CD14-positive monocyte (primary cell): ENCODE results near the gene TMEM187. TPM values are rescaled to one million over a fixed set of nuclear protein-coding genes. Genes with fewer than 3 reads are reported as not detected.

Experiments used
- DNase-seq, 3 donors: peaks; one replicate each; pipeline ENCODE4 v3.0.0-alpha.2; 2011 to 2022
- H2AFZ ChIP-seq: 2 replicates; pipeline ENCODE4 v1.6.0; 2012; ENCODE audit warnings: mild to moderate bottlenecking, low read depth, low read length, inconsistent platforms; ENCODE audit not compliant: insufficient read depth, poor library complexity, severe bottlenecking
- H3K27ac ChIP-seq, 2 donors: 1 replicate in 1 of 2; 2 replicates in 1 of 2; pipeline ENCODE4 v1.5.1; 2012 to 2013; ENCODE audit warnings: low read length in 2 of 2, control low read depth in 1 of 2, inconsistent platforms in 1 of 2, low read depth in 1 of 2, mild to moderate bottlenecking in 1 of 2
- H3K27me3 ChIP-seq, 2 donors: one replicate each; pipeline versions ENCODE4 v1.6.0 to v1.6.1; 2011 to 2013; ENCODE audit warnings: low read length in 2 of 2; ENCODE audit not compliant: control insufficient read depth in 2 of 2, insufficient read depth in 2 of 2
- H3K36me3 ChIP-seq, 2 donors: replicated peaks in 1 of 2; 1 replicate in 1 of 2; 2 replicates in 1 of 2; pipeline versions ENCODE4 v1.5.1 to v1.6.1; 2012 to 2013; ENCODE audit warnings: low read length in 2 of 2, control low read depth in 1 of 2, inconsistent platforms in 1 of 2, mild to moderate bottlenecking in 1 of 2; ENCODE audit not compliant: insufficient read depth in 2 of 2, control insufficient read depth in 1 of 2
- H3K4me1 ChIP-seq, 2 donors: 1 replicate in 1 of 2; 2 replicates in 1 of 2; pipeline versions ENCODE4 v1.5.1 to v1.6.1; 2012 to 2013; ENCODE audit warnings: low read length in 2 of 2, control low read depth in 1 of 2, inconsistent platforms in 1 of 2, mild to moderate bottlenecking in 1 of 2, moderate library complexity in 1 of 2; ENCODE audit not compliant: insufficient read depth in 2 of 2, control insufficient read depth in 1 of 2
- H3K4me2 ChIP-seq: replicated peaks from 2 replicates; pipeline ENCODE3; 2012; ENCODE audit warnings: low read length, moderate library complexity, mild to moderate bottlenecking; ENCODE audit not compliant: poor library complexity, severe bottlenecking; ENCODE audit errors: extremely low read depth
- H3K4me3 ChIP-seq, 3 experiments: fragments of 200-600 bp in 1 of 3; sonication (generic) in 1 of 3; replicated peaks in 1 of 3; 1 replicate in 2 of 3; 2 replicates in 1 of 3; pipeline ENCODE4 v1.5.1; 2011 to 2013; ENCODE audit warnings: low read length in 3 of 3, mild to moderate bottlenecking in 3 of 3, control low read depth in 2 of 3, low read depth in 2 of 3, inconsistent platforms in 1 of 3, moderate library complexity in 1 of 3
- H3K79me2 ChIP-seq: 2 replicates; pipeline ENCODE4 v1.6.0; 2012; ENCODE audit warnings: mild to moderate bottlenecking, control low read depth, inconsistent platforms, low read length, moderate library complexity; ENCODE audit not compliant: insufficient read depth
- H3K9ac ChIP-seq: 2 replicates; pipeline ENCODE4 v1.6.0; 2017; ENCODE audit warnings: low read length, mild to moderate bottlenecking; ENCODE audit not compliant: insufficient read depth, poor library complexity, severe bottlenecking
- H3K9me3 ChIP-seq, 2 donors: replicated peaks in 1 of 2; 1 replicate in 1 of 2; 2 replicates in 1 of 2; pipeline versions ENCODE4 v1.5.1 to v1.6.1; 2012 to 2013; ENCODE audit warnings: low read length in 2 of 2, control low read depth in 1 of 2; ENCODE audit not compliant: control insufficient read depth in 1 of 2, insufficient read depth in 1 of 2
- H4K20me1 ChIP-seq: 2 replicates; pipeline ENCODE4 v1.6.0; 2012; ENCODE audit warnings: mild to moderate bottlenecking, low read length, control low read depth, moderate library complexity; ENCODE audit not compliant: insufficient read depth
- H3K27ac Mint-ChIP-seq, 7 donors: one replicate each; pipeline ENCODE4 v1.8.0; 2020; ENCODE audit warnings: mild to moderate bottlenecking in 7 of 7, mixed read lengths in 7 of 7, moderate library complexity in 6 of 7, inconsistent platforms in 2 of 7
- H3K27me3 Mint-ChIP-seq, 3 donors: one replicate each; pipeline ENCODE4 v1.8.0; 2021 to 2022; ENCODE audit warnings: low read depth in 3 of 3, mild to moderate bottlenecking in 3 of 3, mixed read lengths in 3 of 3, moderate library complexity in 3 of 3, inconsistent platforms in 1 of 3
- H3K36me3 Mint-ChIP-seq, 2 donors: one replicate each; pipeline ENCODE4 v1.8.0; 2020; ENCODE audit warnings: mixed read lengths in 2 of 2, inconsistent platforms in 1 of 2, mild to moderate bottlenecking in 1 of 2
- H3K4me1 Mint-ChIP-seq: one replicate; pipeline ENCODE4 v1.8.0; 2020; ENCODE audit warnings: mild to moderate bottlenecking, mixed read lengths
- H3K4me3 Mint-ChIP-seq, 2 donors: one replicate each; pipeline ENCODE4 v1.8.0; 2020; ENCODE audit warnings: mild to moderate bottlenecking in 2 of 2, mixed read lengths in 2 of 2, moderate library complexity in 1 of 2
- H3K9me3 Mint-ChIP-seq, 7 donors: one replicate each; pipeline ENCODE4 v1.8.0; 2020 to 2022; ENCODE audit warnings: mixed read lengths in 7 of 7, mild to moderate bottlenecking in 6 of 7, moderate library complexity in 6 of 7, inconsistent platforms in 2 of 7
- CTCF ChIP-seq: fragments of 200-600 bp; IDR thresholded peaks from one replicate; pipeline ENCODE4 v1.8.0; 2022; ENCODE audit warnings: antibody characterized with exemption, mild to moderate bottlenecking
- WGBS: methylation state at CpG from one replicate; pipeline ENCODE4 v1.1.5; 2013; ENCODE audit warnings: missing lambda C conversion rate; ENCODE audit not compliant: insufficient coverage; 5-methylcytosine and 5-hydroxymethylcytosine counted together
- intact Hi-C, 2 donors: fragments of 100-400 bp; cut with micrococcal nuclease; formaldehyde crosslinking; loops; one replicate each; pipeline versions ENCODE4 v1.15.0 to v1.15.1; 2023
- polyA plus RNA-seq, 3 donors: library from polyadenylated mRNA; depleted of rRNA in 1 of 3; unstranded in 2 of 3; stranded (reverse) in 1 of 3; fragments of 300-500 nt in 2 of 3; fragments of >200 nt in 1 of 3; fragmentation: Illumina TruSeq in 2 of 3; gene quantifications; 1 replicate in 2 of 3; 2 replicates in 1 of 3; pipeline ENCODE4 v1.2.3, GENCODE V29; 2012 to 2021

TMEM187 gene
- polyA plus RNA-seq, 3 donors = 2.8 to 10.3 (median 4.9) TPM

DNA sequence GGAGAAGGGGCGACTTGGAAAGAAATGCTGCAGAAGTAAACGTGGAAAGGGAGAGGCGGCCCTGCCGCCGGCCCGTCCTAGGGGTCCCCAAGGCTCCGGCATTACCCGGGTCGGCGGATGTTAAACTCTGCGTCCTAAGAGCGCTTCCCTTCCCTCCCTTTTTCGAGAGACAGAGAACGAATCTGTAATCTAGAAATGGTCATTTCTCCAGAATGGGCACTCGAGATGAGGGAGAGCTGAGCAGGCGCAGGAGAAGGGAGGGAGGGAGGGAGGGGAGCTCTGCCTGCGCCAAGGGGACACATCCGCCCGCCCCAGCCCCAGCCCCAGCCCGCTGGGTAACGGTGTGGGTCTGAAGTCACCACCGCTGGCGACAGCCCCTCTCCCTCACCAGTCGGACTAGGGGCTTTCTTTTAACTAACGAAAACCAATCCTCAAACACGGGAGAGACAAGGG, 2.6 kb upstream of the TMEM187 start:
- WGBS = no CpG with 5 or more reads among the region's 26 CpGs
- no peak for TF ChIP-seq CTCF
- Histone ChIP-seq H3K36me3 (peaks cover 0 to 8% of the 10 kb centered on the region in 2 donors), H3K9me3 (no peaks in the 10 kb centered on the region), H3K4me1 (peaks cover 58 to 67% of the 10 kb centered on the region in 2 donors), H3K27me3 (no peaks in the 10 kb centered on the region), H3K79me2 (peaks cover 81% of the 10 kb centered on the region), H2AFZ (no peak overlapping the region), H3K4me2 (peak overlapping the region; percentile 87), H3K9ac (peak overlapping the region; percentile 13), H3K27ac (peak overlapping the region; percentile 22 to 78), H4K20me1 (peaks cover 70% of the 10 kb centered on the region), H3K4me3 (peak overlapping the region; percentile 90 to 100 (median 99))
- Mint-ChIP-seq H3K27ac (peak overlapping the region; percentile 79 to 100 (median 87)), H3K9me3 (peaks cover 0 to 22% (median 8%) of the 10 kb centered on the region in 7 donors), H3K27me3 (peaks cover 0 to 50% (median 0%) of the 10 kb centered on the region in 3 donors), H3K36me3 (peaks cover 4 to 20% of the 10 kb centered on the region in 2 donors), H3K4me1 (peaks cover 55% of the 10 kb centered on the region), H3K4me3 (peak overlapping the region; percentile 88 to 99)
- intact Hi-C loops = loop anchor here (5.0 kb wide), 2 partner anchors 37 to 42 kb away; no protein-coding TSS in a partner anchor
- DNase-seq = no peak

GRCh38 chrX:153970357-153971123, 2.0 kb upstream of the TMEM187 start:
- H3K4me3 ChIP-seq = peak overlapping the region; percentile 90 to 100 (median 99)
- intact Hi-C loops = loop anchor here (5.0 kb wide), 2 partner anchors 37 to 42 kb away; no protein-coding TSS in a partner anchor
- H3K27ac ChIP-seq = peak overlapping the region; percentile 99 to 100
- peak overlapping the region; percentile 87 for H3K4me2 ChIP-seq
- Mint-ChIP-seq H3K9me3 (peaks cover 0 to 21% (median 8%) of the 10 kb centered on the region in 7 donors), H3K36me3 (peaks cover 4 to 20% of the 10 kb centered on the region in 2 donors), H3K27ac (peak overlapping the region; percentile 100), H3K27me3 (peaks cover 0 to 48% (median 0%) of the 10 kb centered on the region in 3 donors), H3K4me1 (peaks cover 56% of the 10 kb centered on the region), H3K4me3 (peak overlapping the region; percentile 99 to 100)
- no peak for TF ChIP-seq CTCF
- H3K36me3 ChIP-seq = peaks cover 0 to 2% of the 10 kb centered on the region in 2 donors
- peaks cover 62 to 68% of the 10 kb centered on the region in 2 donors for H3K4me1 ChIP-seq
- H3K79me2 ChIP-seq = peaks cover 77% of the 10 kb centered on the region
- peak overlapping the region; percentile 84 for H2AFZ ChIP-seq
- H3K27me3 ChIP-seq = no peaks in the 10 kb centered on the region
- peaks cover 64% of the 10 kb centered on the region for H4K20me1 ChIP-seq
- H3K9me3 ChIP-seq = no peaks in the 10 kb centered on the region
- DNase-seq = no peak
- WGBS = 0% methylated on average over 17 of the region's 49 CpGs
- H3K9ac ChIP-seq = peak overlapping the region; percentile 97
